ENCODE results near the gene CCNO.

Gene CCNO

DNA sequence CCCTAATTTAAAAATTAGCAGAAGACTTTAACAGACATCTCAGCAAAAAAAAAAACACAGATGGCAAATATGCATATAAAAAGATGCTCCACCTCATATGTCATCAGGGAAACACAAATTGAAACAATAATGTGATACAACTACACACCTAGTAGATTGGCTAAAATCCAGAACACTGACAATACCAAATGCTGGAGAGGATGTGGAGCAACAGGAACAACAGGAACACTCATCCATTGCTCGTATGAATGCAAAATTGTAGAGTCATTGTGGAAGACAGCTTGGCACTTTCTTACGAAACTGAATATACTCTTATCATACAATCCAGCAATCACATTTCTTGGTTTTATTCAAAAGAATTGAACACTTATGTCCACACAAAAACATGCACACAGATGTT lies 28.4 kb downstream of the CCNO start:
- no peak overlapping the region for H3K4me2 ChIP-seq (ENCODE audit: low read depth, low read length, poor library complexity, severe bottlenecking)
- no peaks in the 10 kb centered on the region for H3K79me2 ChIP-seq (ENCODE audit: insufficient read depth, low read length)
- peaks cover 3% of the 10 kb centered on the region; the same call in 1 of the 2 replicates for H3K9me2 ChIP-seq (replicated peaks; ENCODE audit: low read depth, low read length)
- TF ChIP-seq, protein P1, sequence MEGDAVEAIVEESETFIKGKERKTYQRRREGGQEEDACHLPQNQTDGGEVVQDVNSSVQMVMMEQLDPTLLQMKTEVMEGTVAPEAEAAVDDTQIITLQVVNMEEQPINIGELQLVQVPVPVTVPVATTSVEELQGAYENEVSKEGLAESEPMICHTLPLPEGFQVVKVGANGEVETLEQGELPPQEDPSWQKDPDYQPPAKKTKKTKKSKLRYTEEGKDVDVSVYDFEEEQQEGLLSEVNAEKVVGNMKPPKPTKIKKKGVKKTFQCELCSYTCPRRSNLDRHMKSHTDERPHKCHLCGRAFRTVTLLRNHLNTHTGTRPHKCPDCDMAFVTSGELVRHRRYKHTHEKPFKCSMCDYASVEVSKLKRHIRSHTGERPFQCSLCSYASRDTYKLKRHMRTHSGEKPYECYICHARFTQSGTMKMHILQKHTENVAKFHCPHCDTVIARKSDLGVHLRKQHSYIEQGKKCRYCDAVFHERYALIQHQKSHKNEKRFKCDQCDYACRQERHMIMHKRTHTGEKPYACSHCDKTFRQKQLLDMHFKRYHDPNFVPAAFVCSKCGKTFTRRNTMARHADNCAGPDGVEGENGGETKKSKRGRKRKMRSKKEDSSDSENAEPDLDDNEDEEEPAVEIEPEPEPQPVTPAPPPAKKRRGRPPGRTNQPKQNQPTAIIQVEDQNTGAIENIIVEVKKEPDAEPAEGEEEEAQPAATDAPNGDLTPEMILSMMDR (conservative IDR thresholded peaks at IDR 0.05; ENCODE audit: low read length): no peak
- TF ChIP-seq EZH2phosphoT487 (IDR thresholded peaks at IDR 0.05; ENCODE audit: borderline replicate concordance): no peak
- H3K4me3 ChIP-seq (ENCODE audit: low read length, poor library complexity, severe bottlenecking): no peak overlapping the region
- H3K9me3 ChIP-seq (ENCODE audit: insufficient read depth, low read depth, low read length): no peaks in the 10 kb centered on the region
- H3K9ac ChIP-seq (ENCODE audit: low read depth, low read length, poor library complexity, severe bottlenecking): no peak overlapping the region
- H2AFZ ChIP-seq (ENCODE audit: low read length): no peak overlapping the region
- H3K36me3 ChIP-seq (ENCODE audit: insufficient read depth, low read length): no peaks in the 10 kb centered on the region
- H3F3A ChIP-seq (ENCODE audit: low read depth): no peaks in the 10 kb centered on the region
- H3K27me3 ChIP-seq (ENCODE audit: insufficient read depth, low read length, poor library complexity, severe bottlenecking): no peaks in the 10 kb centered on the region
- H3K4me1 ChIP-seq (ENCODE audit: insufficient read depth, low read length, poor library complexity, severe bottlenecking): no peaks in the 10 kb centered on the region
- no peaks in the 10 kb centered on the region for H4K20me1 ChIP-seq (ENCODE audit: insufficient read depth, low read length, poor library complexity, severe bottlenecking)

DNA sequence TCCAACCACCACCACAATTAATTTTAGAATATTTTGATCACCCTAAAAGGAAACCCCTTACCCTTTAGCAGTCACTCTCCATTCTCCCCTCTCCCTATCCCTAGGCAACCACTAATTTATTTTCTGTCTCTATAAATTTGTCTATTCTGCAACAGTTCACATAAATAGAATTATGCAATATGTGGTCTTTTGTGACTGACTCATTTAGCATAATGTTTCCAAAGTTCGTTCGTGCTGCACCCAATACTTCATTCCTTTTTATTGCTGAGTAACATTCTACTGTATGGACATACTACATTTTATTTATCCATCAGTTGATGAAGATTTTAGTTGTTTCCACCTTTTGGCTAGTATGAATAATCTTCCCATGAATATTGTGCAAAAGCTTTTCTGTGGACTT lies 42.2 kb downstream of the CCNO start:
- H3K9me2 ChIP-seq (replicated peaks; ENCODE audit: low read depth, low read length): no peaks in the 10 kb centered on the region
- no peak for TF ChIP-seq EZH2phosphoT487 (IDR thresholded peaks at IDR 0.05; ENCODE audit: borderline replicate concordance)
- TF ChIP-seq, protein P1 (conservative IDR thresholded peaks at IDR 0.05; ENCODE audit: low read length): no peak

DNA sequence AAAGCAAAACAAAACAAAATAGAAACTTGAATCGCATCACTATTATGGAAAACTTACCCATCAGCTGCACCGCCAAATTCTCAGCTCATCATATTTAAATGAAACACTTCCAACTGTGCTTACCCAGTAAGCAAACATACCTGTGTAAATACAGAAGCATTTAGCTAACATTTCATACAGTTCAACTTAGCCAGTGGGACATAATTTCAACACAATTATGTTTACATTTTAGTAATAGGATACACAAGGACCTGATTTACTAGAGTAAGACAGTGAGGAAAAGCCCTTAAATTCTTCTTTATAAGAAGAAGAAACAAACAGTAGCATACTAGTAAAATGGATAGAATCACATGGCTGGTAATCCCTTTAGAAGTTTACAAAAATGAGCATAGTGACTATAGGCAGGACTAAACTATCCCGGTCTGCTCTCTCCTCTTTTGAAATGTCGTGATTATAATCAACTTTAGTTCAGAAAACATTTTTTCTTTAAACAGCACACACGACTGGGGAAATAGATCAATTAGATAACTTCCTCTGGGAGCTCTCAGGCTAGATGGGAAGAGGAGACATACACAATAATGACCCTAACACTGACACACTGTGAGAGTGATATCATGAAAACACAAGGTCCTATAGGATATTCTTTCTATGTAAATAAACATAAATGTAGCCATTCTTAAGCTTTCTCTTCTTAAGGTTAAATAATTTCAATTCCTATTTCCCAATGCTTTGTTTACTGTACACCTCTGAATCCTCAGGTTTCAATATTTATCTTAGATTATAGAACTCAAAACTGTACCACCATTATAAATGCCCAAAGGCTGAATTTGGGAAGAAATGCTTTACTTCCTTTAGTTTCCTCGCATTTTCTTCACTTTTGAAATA lies 44.5 kb downstream of the CCNO start:
- Histone ChIP-seq H4K20me1 (ENCODE audit: insufficient read depth, low read length, poor library complexity, severe bottlenecking) (no peaks in the 10 kb centered on the region), H3K4me1 (ENCODE audit: insufficient read depth, low read length, poor library complexity, severe bottlenecking) (no peaks in the 10 kb centered on the region), H3K79me2 (ENCODE audit: insufficient read depth, low read length) (no peaks in the 10 kb centered on the region), H3F3A (ENCODE audit: low read depth) (no peaks in the 10 kb centered on the region), H3K4me2 (ENCODE audit: low read depth, low read length, poor library complexity, severe bottlenecking) (no peak overlapping the region), H3K4me3 (ENCODE audit: low read length, poor library complexity, severe bottlenecking) (no peak overlapping the region), H3K9me3 (ENCODE audit: insufficient read depth, low read depth, low read length) (no peaks in the 10 kb centered on the region), H2AFZ (ENCODE audit: low read length) (peak overlapping the region; percentile 25; the same call in 1 of the 2 replicates), H3K9ac (ENCODE audit: low read depth, low read length, poor library complexity, severe bottlenecking) (no peak overlapping the region), H3K27me3 (ENCODE audit: insufficient read depth, low read length, poor library complexity, severe bottlenecking) (no peaks in the 10 kb centered on the region), H3K36me3 (ENCODE audit: insufficient read depth, low read length) (no peaks in the 10 kb centered on the region), H3K9me2 (replicated peaks; ENCODE audit: low read depth, low read length) (no peaks in the 10 kb centered on the region)
- TF ChIP-seq EZH2phosphoT487 (IDR thresholded peaks at IDR 0.05; ENCODE audit: borderline replicate concordance): no peak
- TF ChIP-seq, protein P1 (conservative IDR thresholded peaks at IDR 0.05; ENCODE audit: low read length): no peak

More for the DNA sequence above, 42.2 kb downstream of the CCNO start:
- no peak overlapping the region for H3K4me3 ChIP-seq (ENCODE audit: low read length, poor library complexity, severe bottlenecking)
- no peaks in the 10 kb centered on the region for H3F3A ChIP-seq (ENCODE audit: low read depth)
- H3K27me3 ChIP-seq (ENCODE audit: insufficient read depth, low read length, poor library complexity, severe bottlenecking): no peaks in the 10 kb centered on the region
- H3K36me3 ChIP-seq (ENCODE audit: insufficient read depth, low read length): no peaks in the 10 kb centered on the region
- H3K4me1 ChIP-seq (ENCODE audit: insufficient read depth, low read length, poor library complexity, severe bottlenecking): no peaks in the 10 kb centered on the region
- H2AFZ ChIP-seq (ENCODE audit: low read length): no peak overlapping the region
- no peaks in the 10 kb centered on the region for H3K9me3 ChIP-seq (ENCODE audit: insufficient read depth, low read depth, low read length)
- no peaks in the 10 kb centered on the region for H3K79me2 ChIP-seq (ENCODE audit: insufficient read depth, low read length)
- no peaks in the 10 kb centered on the region for H4K20me1 ChIP-seq (ENCODE audit: insufficient read depth, low read length, poor library complexity, severe bottlenecking)
- H3K9ac ChIP-seq (ENCODE audit: low read depth, low read length, poor library complexity, severe bottlenecking): no peak overlapping the region
- H3K4me2 ChIP-seq (ENCODE audit: low read depth, low read length, poor library complexity, severe bottlenecking): no peak overlapping the region

Data from Loucy (cell line).